WERI-Rb-1 (cell line): ENCODE results near the gene MEGF11.
"Not testable (repeated sequence)": the region's sequence is repeated elsewhere in the genome, so short reads cannot be mapped to it uniquely, and the experiment has no call there.

Experiments used
- DNase-seq: peaks from one replicate; pipeline ENCODE4 v3.0.0-alpha.2; 2020
- H3K27ac ChIP-seq: fragments of 250-450 bp; sonication (Bioruptor Pico); 2 replicates; pipeline ENCODE4 v1.5.1; 2020; ENCODE audit warnings: mild to moderate bottlenecking, moderate library complexity
- H3K27me3 ChIP-seq: fragments of 250-450 bp; sonication (Bioruptor Pico); 2 replicates; pipeline ENCODE4 v1.5.1; 2021; ENCODE audit warnings: mild to moderate bottlenecking, low read depth, moderate library complexity; ENCODE audit not compliant: insufficient read depth, severe bottlenecking
- H3K36me3 ChIP-seq: fragments of 250-450 bp; sonication (Bioruptor Pico); 2 replicates; pipeline ENCODE4 v1.5.1; 2020; ENCODE audit warnings: mild to moderate bottlenecking, moderate library complexity
- H3K4me3 ChIP-seq: 2 replicates; pipeline ENCODE4 v1.5.1; 2011; ENCODE audit warnings: low read depth, mild to moderate bottlenecking, control low read depth, low read length
- H3K9me3 ChIP-seq: fragments of 250-450 bp; sonication (Bioruptor Pico); 2 replicates; pipeline ENCODE4 v1.5.1; 2021; ENCODE audit warnings: mild to moderate bottlenecking, moderate library complexity; ENCODE audit not compliant: severe bottlenecking
- TF ChIP-seq, protein P1 (sequence below): IDR thresholded peaks from 2 replicates; pipeline ENCODE4 v1.5.1; 2011; ENCODE audit warnings: low read depth, mild to moderate bottlenecking, control low read depth, inconsistent platforms, low read length

MEGF11 gene

DNA sequence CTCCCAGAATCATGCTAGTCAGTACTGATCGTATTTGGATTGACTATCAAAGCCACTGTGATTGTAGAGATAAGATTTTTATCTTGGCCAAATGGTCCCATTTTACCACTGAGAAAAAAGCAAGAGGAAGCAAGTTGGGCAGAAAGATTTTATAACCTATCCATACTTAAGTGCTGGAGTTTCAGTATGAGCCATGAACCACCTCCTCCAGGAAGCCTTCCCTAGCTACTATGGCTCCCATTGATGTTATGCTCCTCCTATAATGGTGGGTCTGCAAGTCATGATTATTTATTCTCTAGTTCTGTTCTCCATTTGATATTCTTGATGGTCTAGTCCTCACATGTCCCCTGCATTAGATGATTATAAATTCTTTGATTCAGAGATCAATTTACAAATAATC, 6.6 kb downstream of the MEGF11 start:
- Histone ChIP-seq H3K9me3 (no peaks in the 10 kb centered on the region), H3K27ac (no peak overlapping the region), H3K27me3 (peaks cover 5% of the 10 kb centered on the region), H3K36me3 (no peaks in the 10 kb centered on the region), H3K4me3 (no peak overlapping the region)
- no peak for DNase-seq
- TF ChIP-seq, protein P1, sequence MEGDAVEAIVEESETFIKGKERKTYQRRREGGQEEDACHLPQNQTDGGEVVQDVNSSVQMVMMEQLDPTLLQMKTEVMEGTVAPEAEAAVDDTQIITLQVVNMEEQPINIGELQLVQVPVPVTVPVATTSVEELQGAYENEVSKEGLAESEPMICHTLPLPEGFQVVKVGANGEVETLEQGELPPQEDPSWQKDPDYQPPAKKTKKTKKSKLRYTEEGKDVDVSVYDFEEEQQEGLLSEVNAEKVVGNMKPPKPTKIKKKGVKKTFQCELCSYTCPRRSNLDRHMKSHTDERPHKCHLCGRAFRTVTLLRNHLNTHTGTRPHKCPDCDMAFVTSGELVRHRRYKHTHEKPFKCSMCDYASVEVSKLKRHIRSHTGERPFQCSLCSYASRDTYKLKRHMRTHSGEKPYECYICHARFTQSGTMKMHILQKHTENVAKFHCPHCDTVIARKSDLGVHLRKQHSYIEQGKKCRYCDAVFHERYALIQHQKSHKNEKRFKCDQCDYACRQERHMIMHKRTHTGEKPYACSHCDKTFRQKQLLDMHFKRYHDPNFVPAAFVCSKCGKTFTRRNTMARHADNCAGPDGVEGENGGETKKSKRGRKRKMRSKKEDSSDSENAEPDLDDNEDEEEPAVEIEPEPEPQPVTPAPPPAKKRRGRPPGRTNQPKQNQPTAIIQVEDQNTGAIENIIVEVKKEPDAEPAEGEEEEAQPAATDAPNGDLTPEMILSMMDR: no peak

DNA sequence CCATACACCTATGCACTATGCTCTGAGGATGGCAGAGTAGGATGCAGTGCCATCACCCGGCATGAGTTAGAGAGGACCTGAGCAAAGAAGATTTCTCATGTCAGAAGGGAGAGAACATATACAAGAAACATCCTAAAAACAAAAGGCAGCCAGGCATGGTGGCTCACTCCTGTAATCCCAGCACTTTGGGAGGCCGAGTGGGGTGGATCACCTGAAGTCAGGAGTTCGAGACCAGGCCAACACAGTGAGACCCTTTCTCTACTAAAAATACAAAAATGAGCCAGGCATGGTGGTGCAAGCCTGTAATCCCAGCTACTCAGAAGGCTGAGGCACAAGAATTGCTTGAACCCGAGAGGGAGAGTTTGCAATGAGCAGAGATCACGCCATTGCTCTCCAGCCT, 7.7 kb downstream of the MEGF11 start:
- not testable (repeated sequence) for DNase-seq, H3K4me3 ChIP-seq, H3K9me3 ChIP-seq, H3K27me3 ChIP-seq, H3K27ac ChIP-seq, H3K36me3 ChIP-seq

DNA sequence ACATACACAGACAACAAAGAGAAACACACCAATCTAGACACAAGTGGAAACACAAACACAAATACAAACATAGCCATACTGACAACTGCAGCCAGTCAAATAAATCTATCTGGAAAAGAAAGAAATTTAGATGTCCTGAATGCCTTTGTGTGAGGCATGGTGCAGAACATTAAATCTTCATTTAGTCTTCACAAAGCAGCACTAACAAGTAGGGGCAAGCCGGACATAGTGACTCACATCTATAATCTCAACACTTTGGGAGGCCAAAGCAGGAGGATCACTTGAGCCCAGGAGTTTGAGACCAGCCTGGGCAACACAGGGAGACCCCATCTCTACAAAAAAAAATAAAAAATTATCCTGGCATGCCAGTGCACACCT, 11.7 kb downstream of the MEGF11 start:
- DNase-seq: no peak
- no peaks in the 10 kb centered on the region for H3K9me3 ChIP-seq
- H3K4me3 ChIP-seq: no peak overlapping the region
- no peak overlapping the region for H3K27ac ChIP-seq
- no peaks in the 10 kb centered on the region for H3K36me3 ChIP-seq
- TF ChIP-seq, protein P1: no peak
- no peaks in the 10 kb centered on the region for H3K27me3 ChIP-seq

DNA sequence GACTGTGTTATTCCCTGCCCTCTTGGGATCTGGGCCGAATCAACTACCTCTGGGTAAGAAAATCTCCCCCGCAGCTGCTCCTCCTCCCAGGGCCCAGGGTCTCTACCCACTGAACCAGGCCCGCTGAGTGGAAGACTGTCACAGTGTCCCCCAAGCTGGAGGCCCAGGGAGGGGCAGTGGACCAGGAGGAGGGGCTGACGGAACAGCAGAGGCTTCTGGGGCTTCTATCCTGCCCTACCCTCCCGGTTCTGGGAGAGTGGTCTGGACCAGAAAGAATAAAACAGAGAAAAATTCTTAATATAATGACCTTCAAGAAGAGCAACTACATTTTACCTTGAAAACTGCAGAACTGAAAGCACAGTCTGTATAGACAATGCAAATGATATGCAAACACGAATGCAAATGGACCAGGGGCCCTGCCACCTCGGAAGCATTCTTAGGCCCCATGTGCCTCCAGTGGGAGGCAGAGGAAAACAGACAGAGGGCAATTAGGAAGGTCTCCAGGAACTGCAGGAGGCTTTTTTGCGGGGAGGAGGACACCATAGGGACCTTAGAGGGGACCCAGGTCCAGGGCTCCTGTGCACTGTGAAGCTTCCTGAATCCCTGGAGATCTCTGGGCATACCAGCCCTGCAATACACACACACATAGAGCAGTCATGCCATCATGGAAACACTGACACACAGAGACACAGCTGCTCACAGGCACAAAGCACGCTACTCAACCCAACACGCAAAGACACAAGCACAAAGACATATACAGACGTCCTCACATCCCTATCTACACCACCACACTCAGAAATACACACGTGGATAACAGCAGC, 12.3 kb downstream of the MEGF11 start:
- Histone ChIP-seq H3K9me3 (no peaks in the 10 kb centered on the region), H3K36me3 (no peaks in the 10 kb centered on the region), H3K4me3 (no peak overlapping the region), H3K27me3 (no peaks in the 10 kb centered on the region), H3K27ac (no peak overlapping the region)
- no peak for DNase-seq
- TF ChIP-seq, protein P1: no peak

DNA sequence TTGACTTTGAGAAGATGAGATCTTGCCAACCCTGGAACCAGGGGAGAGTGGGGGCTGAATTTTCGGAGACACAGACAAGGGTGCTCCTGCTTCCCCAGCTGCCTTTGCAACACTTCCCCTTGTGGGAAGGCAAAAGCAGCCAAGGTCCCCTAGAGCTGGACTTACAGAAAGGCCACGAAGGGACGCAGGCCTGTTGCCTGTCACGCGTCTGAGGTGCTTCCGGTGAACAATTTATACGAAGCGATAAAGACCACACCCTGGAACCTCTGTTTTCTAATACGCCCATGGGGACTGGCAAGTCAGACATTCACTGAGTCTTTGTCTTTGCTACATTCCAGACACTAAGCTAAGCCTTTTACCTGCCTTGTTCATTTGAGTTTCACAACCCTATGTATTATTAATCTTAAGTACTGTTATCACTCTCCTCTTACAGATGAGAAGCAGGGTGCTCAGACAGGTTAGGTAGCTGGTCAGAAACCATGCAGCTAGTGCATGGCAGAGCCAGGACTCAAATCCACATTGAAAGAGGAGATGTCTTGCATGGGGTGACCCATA, 13.2 kb downstream of the MEGF11 start:
- TF ChIP-seq, protein P1: no peak
- H3K27ac ChIP-seq: no peak overlapping the region
- no peaks in the 10 kb centered on the region for H3K36me3 ChIP-seq
- H3K4me3 ChIP-seq: no peak overlapping the region
- DNase-seq: no peak
- H3K27me3 ChIP-seq: no peaks in the 10 kb centered on the region
- H3K9me3 ChIP-seq: no peaks in the 10 kb centered on the region

DNA sequence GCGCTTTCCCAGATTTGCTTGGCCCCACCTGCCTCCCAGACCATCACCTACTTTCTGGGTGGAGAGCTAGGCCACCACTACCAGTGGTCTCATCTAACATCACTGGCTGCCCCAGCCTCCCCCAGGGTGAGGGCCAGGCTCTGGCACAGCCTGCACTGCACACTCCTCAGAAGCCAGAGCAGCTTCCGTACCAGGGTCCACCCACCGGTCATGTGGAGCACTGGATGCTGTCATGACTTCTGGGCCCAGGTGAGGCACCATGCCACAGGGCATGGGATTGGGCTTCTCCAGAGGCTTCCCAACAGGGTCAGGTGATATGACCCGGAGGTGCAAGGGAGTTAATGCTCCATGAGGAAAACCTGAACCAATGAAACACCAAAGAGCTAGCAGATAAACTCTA, 14.0 kb downstream of the MEGF11 start:
- Histone ChIP-seq H3K27me3 (no peaks in the 10 kb centered on the region), H3K4me3 (no peak overlapping the region), H3K36me3 (no peaks in the 10 kb centered on the region), H3K27ac (no peak overlapping the region), H3K9me3 (no peaks in the 10 kb centered on the region)
- TF ChIP-seq, protein P1: no peak
- DNase-seq: no peak
